HG03045 (cell line): ENCODE data around the gene CCDC88C.
A peak's percentile ranks its signal among the peaks of the same experiment; 100 is the strongest.

Experiments used
- ATAC-seq: cut with Tn5 transposase; IDR thresholded peaks from one replicate; pipeline ENCODE4 v1.9.1; 2021; ENCODE audit warnings: mild to moderate bottlenecking, moderate library complexity; ENCODE audit not compliant: unreplicated experiment

Gene CCDC88C

GRCh38 chr14:91349481-91350074 is 68.0 kb downstream of the CCDC88C start:
- ATAC-seq = peak; percentile 59

- no peak for ATAC-seq
Observed at GRCh38 chr14:91348845-91349465, 68.7 kb downstream of the CCDC88C start.

GRCh38 chr14:91346838-91347173 is 70.8 kb downstream of the CCDC88C start:
- ATAC-seq = no peak

DNA sequence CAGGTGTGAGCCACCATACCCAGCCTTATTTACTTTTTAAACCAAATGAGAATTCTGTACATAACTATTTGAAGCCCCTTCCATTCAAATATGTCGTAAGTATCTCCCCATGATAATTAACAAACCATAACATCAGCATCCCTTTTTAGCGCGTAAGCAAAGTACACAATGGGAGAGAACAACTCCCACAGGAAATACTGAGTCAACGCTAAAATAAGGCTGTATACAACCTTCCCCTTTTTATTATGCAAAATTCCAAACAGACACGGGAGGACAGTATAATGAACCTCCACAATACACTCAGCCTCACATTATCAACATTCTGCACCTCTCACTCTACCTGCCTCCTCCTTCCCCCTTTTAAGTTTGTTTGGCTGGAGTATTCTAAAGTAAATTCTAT is 73.5 kb downstream of the CCDC88C start:
- no peak for ATAC-seq

GRCh38 chr14:91343051-91343450 is 74.6 kb downstream of the CCDC88C start:
- ATAC-seq = no peak

DNA sequence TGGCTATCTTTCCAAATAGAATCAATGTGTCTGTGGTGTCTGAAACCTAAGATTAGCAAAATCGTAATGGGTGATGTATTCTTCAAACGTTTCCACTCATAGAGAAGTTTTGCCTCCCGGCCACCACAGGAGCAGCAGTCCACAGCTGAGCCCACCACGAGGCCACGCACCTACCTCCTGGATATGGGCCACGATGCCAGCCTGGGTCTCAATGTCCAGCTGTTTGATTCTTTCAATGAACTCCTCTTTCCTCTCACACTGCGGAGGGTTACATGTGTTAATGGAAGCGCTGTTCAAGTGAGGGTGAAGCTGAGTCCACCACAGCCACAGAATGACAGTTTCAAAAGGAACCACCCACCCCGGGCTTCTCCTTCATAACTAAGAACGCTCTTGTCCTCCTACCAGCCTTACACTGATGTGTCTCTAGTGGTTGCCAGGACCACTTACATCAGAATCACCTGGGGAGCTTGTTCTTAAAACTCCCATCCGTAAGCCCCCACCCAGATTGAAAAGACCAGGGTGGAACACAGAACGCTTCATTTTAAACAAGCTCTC is 75.3 kb downstream of the CCDC88C start:
- ATAC-seq = no peak

GRCh38 chr14:91341751-91342154 is 75.9 kb downstream of the CCDC88C start:
- no peak for ATAC-seq

GRCh38 chr14:91341334-91341733 is 76.3 kb downstream of the CCDC88C start:
- no peak for ATAC-seq

DNA sequence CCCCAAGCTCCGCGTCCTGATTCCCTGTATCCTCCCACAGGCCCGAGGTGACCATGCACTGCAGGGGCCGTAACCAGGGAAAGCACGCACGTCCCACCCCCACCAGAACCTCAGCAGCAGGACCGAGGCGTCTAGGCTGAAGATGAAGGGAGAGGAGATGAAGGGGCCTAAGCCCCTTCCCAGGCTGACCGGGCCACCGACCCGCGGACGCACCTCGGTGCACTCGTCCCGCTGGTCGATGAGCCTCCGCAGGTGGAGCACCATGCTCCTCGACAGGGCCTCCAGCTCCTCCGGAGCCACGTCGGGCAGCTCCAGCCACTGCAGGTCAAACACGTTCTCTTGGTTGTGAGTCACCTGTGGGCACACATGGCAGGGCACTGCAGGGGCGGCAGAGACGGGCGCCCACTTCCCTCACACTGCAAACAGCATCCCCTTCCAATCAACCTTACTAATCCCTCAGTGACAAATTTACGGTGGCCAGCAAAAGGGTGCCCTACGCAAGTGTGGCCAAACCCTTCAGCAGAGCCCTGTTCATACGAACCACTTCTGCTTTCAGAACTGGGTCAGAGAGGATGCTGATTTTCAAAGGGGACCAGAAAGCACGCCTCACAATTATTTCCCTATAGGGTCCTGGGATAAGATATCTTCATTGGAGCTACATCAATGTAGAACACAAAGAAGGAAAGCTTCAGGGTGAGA is 77.8 kb downstream of the CCDC88C start:
- ATAC-seq = no peak

- no peak for ATAC-seq
Observed at GRCh38 chr14:91339076-91339475, 78.5 kb downstream of the CCDC88C start.

DNA sequence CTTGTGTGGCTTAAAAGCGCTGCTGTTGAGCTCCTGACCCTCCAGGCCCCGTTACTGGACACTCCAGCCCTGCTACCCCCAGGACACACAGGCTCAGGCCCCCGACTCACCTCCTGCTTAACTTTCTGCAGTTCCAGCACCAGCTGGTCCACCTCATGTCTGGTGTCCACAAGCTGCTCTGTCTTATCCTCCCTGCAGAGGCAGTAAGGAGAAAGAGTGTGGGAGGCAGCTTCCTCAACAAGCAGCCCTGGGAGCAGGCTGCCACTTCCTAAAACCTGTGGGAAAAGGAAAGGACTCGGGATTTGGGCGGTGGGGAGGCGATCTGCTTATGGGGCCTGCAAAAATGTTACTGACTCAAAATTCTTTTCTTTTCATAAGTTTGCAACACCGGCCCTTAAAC is 79.2 kb downstream of the CCDC88C start:
- ATAC-seq = no peak

- ATAC-seq = no peak
Observed at GRCh38 chr14:91337699-91338335, 79.8 kb downstream of the CCDC88C start.

GRCh38 chr14:91336093-91336450 is 81.5 kb downstream of the CCDC88C start:
- ATAC-seq = no peak

GRCh38 chr14:91335191-91336092 is 82.2 kb downstream of the CCDC88C start:
- no peak for ATAC-seq

DNA sequence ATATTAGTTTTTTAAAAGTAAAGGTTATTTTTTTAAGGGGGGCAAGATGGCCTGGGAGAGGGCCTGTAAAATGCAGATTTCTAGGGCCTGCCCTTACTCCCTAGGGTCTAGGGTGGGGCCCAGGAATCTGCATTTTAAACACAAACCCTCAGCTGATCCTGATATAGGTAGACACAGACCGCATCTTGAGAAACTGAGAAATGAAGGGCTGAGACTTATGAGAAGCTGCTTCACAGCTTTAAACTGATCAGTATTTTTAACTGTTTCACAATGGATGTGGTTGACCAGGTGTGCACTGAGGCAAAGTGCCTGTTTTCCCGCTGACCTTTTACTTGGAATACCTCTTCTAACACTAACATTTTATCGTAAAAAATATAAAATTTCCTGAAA is 84.0 kb downstream of the CCDC88C start:
- ATAC-seq = peak; percentile 51

- no peak for ATAC-seq
Observed at GRCh38 chr14:91332986-91333649, 84.5 kb downstream of the CCDC88C start.

GRCh38 chr14:91332171-91332985 is 85.2 kb downstream of the CCDC88C start:
- ATAC-seq = no peak

GRCh38 chr14:91331721-91332120 is 85.9 kb downstream of the CCDC88C start:
- no peak for ATAC-seq

- no peak for ATAC-seq
Observed at GRCh38 chr14:91330856-91331255, 86.8 kb downstream of the CCDC88C start.
